ENCODE measurements around the gene TDRD9. TPM values are rescaled to one million over a fixed set of nuclear protein-coding genes. Genes with fewer than 3 reads are reported as not detected.

The TDRD9 gene
- total RNA-seq (1 to 10 TPM in 1 of 5 experiments, under 1 TPM in 3, not detected in 1; 0.16 to 6.4 (median 0.43) TPM), polyA plus RNA-seq (under 1 TPM; 0.25 to 0.91 TPM), total RNA-seq (0.94 reads per million)

- DNase-seq, result no peak
- H3K4me3 Mint-ChIP-seq, result no peak within 1 kb of the TSS
- CTCF ChIA-PET, result no interaction called here
- Histone ChIP-seq H3K4me3 (ENCODE audit: low read length) (no peak within 1 kb of the TSS), H3K9me3 (ENCODE audit: control insufficient read depth in 2 of 3, low read length in 3 of 3) (no peaks in the 10 kb centered on the region), H3K27me3 (ENCODE audit: control insufficient read depth in 2 of 2, insufficient read depth in 2 of 2, low read length in 2 of 2) (no peaks in the 10 kb centered on the region), H3K4me1 (ENCODE audit: control insufficient read depth in 2 of 2, insufficient read depth in 2 of 2, low read length in 2 of 2) (no peaks in the 10 kb centered on the region), H3K36me3 (ENCODE audit: control insufficient read depth in 2 of 3, insufficient read depth in 3 of 3, low read length in 3 of 3) (no peaks in the 10 kb centered on the region), H3K27ac (ENCODE audit: low read depth, low read length) (no peak within 1 kb of the TSS)
- H3K9me3 Mint-ChIP-seq, result no peaks in the 10 kb centered on the region
- H3K27ac Mint-ChIP-seq, result peak within 1 kb of the TSS in 2 of 9 donors; percentile 5 to 65
- intact Hi-C loops (cut with micrococcal nuclease), result no loop called here
- no peak for ATAC-seq
- POLR2A ChIA-PET, result no interaction called here
- H3K27me3 Mint-ChIP-seq, result peaks cover 4 to 12% (median 8%) of the 10 kb centered on the region in 5 donors
- no peaks in the 10 kb centered on the region for H3K36me3 Mint-ChIP-seq
- H3K4me1 Mint-ChIP-seq, result peaks cover 0 to 10% (median 0%) of the 10 kb centered on the region in 7 donors
These were observed at the start of gene TDRD9 for GRCh38 chr14:103928011-103928890. TSS of gene TDRD9 (plus strand) at chr14:103928456. CDS start at chr14:103928510, 54 bp downstream.

- Histone ChIP-seq H3K4me3 (ENCODE audit: low read length) (no peak overlapping the region), H3K36me3 (ENCODE audit: control insufficient read depth in 2 of 3, insufficient read depth in 3 of 3, low read length in 3 of 3) (no peaks in the 10 kb centered on the region), H3K27me3 (ENCODE audit: control insufficient read depth in 2 of 2, insufficient read depth in 2 of 2, low read length in 2 of 2) (no peaks in the 10 kb centered on the region), H3K9me3 (ENCODE audit: control insufficient read depth in 2 of 3, low read length in 3 of 3) (no peaks in the 10 kb centered on the region), H3K27ac (ENCODE audit: low read depth, low read length) (no peak overlapping the region), H3K4me1 (ENCODE audit: control insufficient read depth in 2 of 2, insufficient read depth in 2 of 2, low read length in 2 of 2) (peaks cover 0 to 15% of the 10 kb centered on the region in 2 donors)
- peaks cover 0 to 5% (median 0%) of the 10 kb centered on the region in 11 donors for H3K9me3 Mint-ChIP-seq
- peak overlapping the region in 1 of 9 donors; percentile 11 for H3K27ac Mint-ChIP-seq
- ChIA-PET POLR2A (no interaction called here), CTCF (interaction anchor here (1.3 kb wide), 1 partner anchor 8 kb away, joined by 3 read pairs; no protein-coding TSS in a partner anchor)
- intact Hi-C loops (cut with micrococcal nuclease), result no loop called here
- H3K4me3 Mint-ChIP-seq, result peak overlapping the region in 9 of 10 donors; percentile 14 to 83 (median 79)
- ATAC-seq, result no peak
- H3K36me3 Mint-ChIP-seq, result peaks cover 0 to 2% (median 0%) of the 10 kb centered on the region in 5 donors
- H3K4me1 Mint-ChIP-seq, result peaks cover 16 to 34% (median 18%) of the 10 kb centered on the region in 7 donors
- no peak for DNase-seq
- peaks cover 0 to 6% (median 0%) of the 10 kb centered on the region in 5 donors for H3K27me3 Mint-ChIP-seq
These were observed 49.1 kb upstream of the TDRD9 start for GRCh38 chr14:103879118-103879569.

- Histone ChIP-seq H3K9me3 (ENCODE audit: control insufficient read depth in 2 of 3, low read length in 3 of 3) (no peaks in the 10 kb centered on the region), H3K27ac (ENCODE audit: low read depth, low read length) (no peak overlapping the region), H3K4me1 (ENCODE audit: control insufficient read depth in 2 of 2, insufficient read depth in 2 of 2, low read length in 2 of 2) (peaks cover 0 to 15% of the 10 kb centered on the region in 2 donors), H3K36me3 (ENCODE audit: control insufficient read depth in 2 of 3, insufficient read depth in 3 of 3, low read length in 3 of 3) (no peaks in the 10 kb centered on the region), H3K4me3 (ENCODE audit: low read length) (peak overlapping the region; percentile 25), H3K27me3 (ENCODE audit: control insufficient read depth in 2 of 2, insufficient read depth in 2 of 2, low read length in 2 of 2) (no peaks in the 10 kb centered on the region)
- DNase-seq, result no peak
- POLR2A ChIA-PET, result no interaction called here
- Mint-ChIP-seq H3K27ac (peak overlapping the region in 3 of 9 donors; percentile 11 to 59 (median 28)), H3K9me3 (peaks cover 0 to 4% (median 0%) of the 10 kb centered on the region in 11 donors), H3K36me3 (peaks cover 0 to 1% (median 0%) of the 10 kb centered on the region in 5 donors), H3K4me1 (peaks cover 11 to 32% (median 16%) of the 10 kb centered on the region in 7 donors), H3K4me3 (peak overlapping the region; percentile 53 to 83 (median 78)), H3K27me3 (peaks cover 0 to 6% (median 0%) of the 10 kb centered on the region in 5 donors)
- intact Hi-C loops (cut with micrococcal nuclease), result no loop called here
- ATAC-seq, result no peak
- CTCF ChIA-PET, result interaction anchor here (1.3 to 1.6 kb wide), 4 partner anchors 9 to 71 kb away, joined by 3 to 4 read pairs (median 4); no protein-coding TSS in a partner anchor
These were observed 48.5 kb upstream of the TDRD9 start for GRCh38 chr14:103879570-103880347.

GRCh38 chr14:103880348-103881267 is 47.6 kb upstream of the TDRD9 start:
- Histone ChIP-seq H3K4me3 (ENCODE audit: low read length) (peak overlapping the region; percentile 25), H3K27ac (ENCODE audit: low read depth, low read length) (no peak overlapping the region), H3K36me3 (ENCODE audit: control insufficient read depth in 2 of 3, insufficient read depth in 3 of 3, low read length in 3 of 3) (no peaks in the 10 kb centered on the region), H3K27me3 (ENCODE audit: control insufficient read depth in 2 of 2, insufficient read depth in 2 of 2, low read length in 2 of 2) (no peaks in the 10 kb centered on the region), H3K4me1 (ENCODE audit: control insufficient read depth in 2 of 2, insufficient read depth in 2 of 2, low read length in 2 of 2) (peaks cover 0 to 15% of the 10 kb centered on the region in 2 donors), H3K9me3 (ENCODE audit: control insufficient read depth in 2 of 3, low read length in 3 of 3) (no peaks in the 10 kb centered on the region)
- H3K27me3 Mint-ChIP-seq, result peaks cover 0 to 6% (median 0%) of the 10 kb centered on the region in 5 donors
- peaks cover 7 to 28% (median 13%) of the 10 kb centered on the region in 7 donors for H3K4me1 Mint-ChIP-seq
- ChIA-PET CTCF (interaction anchor here (1.1 to 1.6 kb wide), 4 partner anchors 24 to 72 kb away, joined by 3 to 4 read pairs (median 4); no protein-coding TSS in a partner anchor), POLR2A (interaction anchor here (0.8 to 1.4 kb wide), 2 partner anchors 8 to 20 kb away, joined by 3 read pairs; no protein-coding TSS in a partner anchor)
- no peaks in the 10 kb centered on the region for H3K9me3 Mint-ChIP-seq
- intact Hi-C loops (cut with micrococcal nuclease), result no loop called here
- no peaks in the 10 kb centered on the region for H3K36me3 Mint-ChIP-seq
- peak; percentile 58 for ATAC-seq
- H3K4me3 Mint-ChIP-seq, result peak overlapping the region; percentile 42 to 83 (median 78)
- peak overlapping the region in 3 of 9 donors; percentile 11 to 59 (median 28) for H3K27ac Mint-ChIP-seq
- peak in 6 of 9 donors; percentile 20 to 50 (median 42) for DNase-seq

GRCh38 chr14:103881268-103882201 is 46.7 kb upstream of the TDRD9 start:
- Histone ChIP-seq H3K4me3 (ENCODE audit: low read length) (no peak overlapping the region), H3K27ac (ENCODE audit: low read depth, low read length) (no peak overlapping the region), H3K36me3 (ENCODE audit: control insufficient read depth in 2 of 3, insufficient read depth in 3 of 3, low read length in 3 of 3) (no peaks in the 10 kb centered on the region), H3K9me3 (ENCODE audit: control insufficient read depth in 2 of 3, low read length in 3 of 3) (no peaks in the 10 kb centered on the region), H3K27me3 (ENCODE audit: control insufficient read depth in 2 of 2, insufficient read depth in 2 of 2, low read length in 2 of 2) (no peaks in the 10 kb centered on the region), H3K4me1 (ENCODE audit: control insufficient read depth in 2 of 2, insufficient read depth in 2 of 2, low read length in 2 of 2) (peaks cover 0 to 15% of the 10 kb centered on the region in 2 donors)
- POLR2A ChIA-PET, result interaction anchor here (0.5 to 1.4 kb wide), 3 partner anchors 9 to 871 kb away, joined by 3 to 4 read pairs (median 3); no protein-coding TSS in a partner anchor
- no peak for DNase-seq
- no peak overlapping the region for H3K27ac Mint-ChIP-seq
- H3K36me3 Mint-ChIP-seq, result no peaks in the 10 kb centered on the region
- CTCF ChIA-PET, result interaction anchor here (1.1 to 1.6 kb wide), 4 partner anchors 23 to 72 kb away, joined by 3 to 4 read pairs (median 4); no protein-coding TSS in a partner anchor
- H3K9me3 Mint-ChIP-seq, result no peaks in the 10 kb centered on the region
- H3K27me3 Mint-ChIP-seq, result peaks cover 0 to 6% (median 0%) of the 10 kb centered on the region in 5 donors
- H3K4me1 Mint-ChIP-seq, result peaks cover 7 to 28% (median 13%) of the 10 kb centered on the region in 7 donors
- no peak for ATAC-seq
- H3K4me3 Mint-ChIP-seq, result peak overlapping the region in 4 of 10 donors; percentile 74 to 81 (median 80)
- intact Hi-C loops (cut with micrococcal nuclease), result no loop called here

All from naive thymus-derived CD4-positive, alpha-beta T cell (primary cell).